Left ventricle myocardium inferior (tissue), 1 donor: ENCODE measurements around the gene GRAMD2A. TPM values are rescaled to one million over a fixed set of nuclear protein-coding genes. Genes with fewer than 3 reads are reported as not detected.
A peak's percentile ranks its signal among the peaks of the same experiment; 100 is the strongest.

Experiments used
- DNase-seq: peaks from one replicate; pipeline ENCODE4 v3.0.0-alpha.2; 2020
- H3K27ac ChIP-seq: fragments of 200-600 bp; replicated peaks from 2 replicates; pipeline ENCODE4 v1.8.0; 2021
- H3K27me3 ChIP-seq: fragments of 200-600 bp; 2 replicates; pipeline ENCODE4 v1.8.0; 2021; ENCODE audit warnings: low read depth
- H3K36me3 ChIP-seq: fragments of 200-600 bp; 2 replicates; pipeline ENCODE4 v1.8.0; 2021
- H3K4me1 ChIP-seq: fragments of 200-600 bp; 2 replicates; pipeline ENCODE4 v1.8.0; 2021
- H3K4me3 ChIP-seq: fragments of 200-600 bp; 2 replicates; pipeline ENCODE4 v1.8.0; 2021; ENCODE audit warnings: mild to moderate bottlenecking, moderate library complexity
- H3K9me3 ChIP-seq: fragments of 200-600 bp; replicated peaks from 2 replicates; pipeline ENCODE4 v1.8.0; 2021
- CTCF ChIP-seq: fragments of 200-600 bp; IDR thresholded peaks from 2 replicates; pipeline ENCODE4 v1.8.0; 2021; ENCODE audit warnings: antibody characterized with exemption, mild to moderate bottlenecking, borderline replicate concordance
- intact Hi-C: fragments of 100-400 bp; cut with micrococcal nuclease; formaldehyde crosslinking; loops from one replicate; pipeline ENCODE4 v1.11.0; 2022
- total RNA-seq: library from RNA; stranded (reverse); fragmentation: NEBNext Ultra II Directional; extraction: Animal tissue kit (Norgen Biotek cat#: 25700); gene quantifications from one replicate; pipeline ENCODE4 v1.2.1, GENCODE V29; 2021
- donor health status: DM: no; HTN: yes; CAD: no; lungs with severe emphysema.

GRAMD2A gene
- total RNA-seq, 1 donor from 2014 or later, result not detected

GRCh38 chr15:72202801-72203506 lies 5.4 kb upstream of the GRAMD2A start:
- no peaks in the 10 kb centered on the region for H3K9me3 ChIP-seq
- intact Hi-C loops, result no loop called here
- peaks cover 63% of the 10 kb centered on the region for H3K4me1 ChIP-seq
- H3K36me3 ChIP-seq, result peaks cover 94% of the 10 kb centered on the region
- H3K27ac ChIP-seq, result peak overlapping the region; percentile 85
- no peak for DNase-seq
- no peak overlapping the region for H3K4me3 ChIP-seq
- no peak for TF ChIP-seq CTCF
- no peaks in the 10 kb centered on the region for H3K27me3 ChIP-seq

GRCh38 chr15:72202302-72202701 lies 4.7 kb upstream of the GRAMD2A start:
- DNase-seq, result no peak
- Histone ChIP-seq H3K4me3 (no peak overlapping the region), H3K9me3 (no peaks in the 10 kb centered on the region), H3K27me3 (no peaks in the 10 kb centered on the region), H3K36me3 (peaks cover 88% of the 10 kb centered on the region), H3K27ac (peak overlapping the region; percentile 85), H3K4me1 (peaks cover 65% of the 10 kb centered on the region)
- intact Hi-C loops, result no loop called here
- TF ChIP-seq CTCF, result no peak

- peaks cover 73% of the 10 kb centered on the region for H3K4me1 ChIP-seq
- H3K27ac ChIP-seq, result peak overlapping the region; percentile 85
Observed at GRCh38 chr15:72201391-72201921, 3.9 kb upstream of the GRAMD2A start.

GRCh38 chr15:72200395-72201237 lies 3.0 kb upstream of the GRAMD2A start:
- Histone ChIP-seq H3K9me3 (no peaks in the 10 kb centered on the region), H3K36me3 (peaks cover 71% of the 10 kb centered on the region), H3K4me3 (no peak overlapping the region), H3K4me1 (peaks cover 69% of the 10 kb centered on the region), H3K27me3 (peaks cover 14% of the 10 kb centered on the region), H3K27ac (peak overlapping the region; percentile 85)
- DNase-seq, result no peak
- TF ChIP-seq CTCF, result no peak
- intact Hi-C loops, result no loop called here

More at GRCh38 chr15:72201391-72201921, 3.9 kb upstream of the GRAMD2A start:
- intact Hi-C loops, result no loop called here
- H3K27me3 ChIP-seq, result peaks cover 6% of the 10 kb centered on the region
- TF ChIP-seq CTCF, result no peak
- peaks cover 79% of the 10 kb centered on the region for H3K36me3 ChIP-seq
- DNase-seq, result no peak
- peak overlapping the region; percentile 1 for H3K4me3 ChIP-seq
- H3K9me3 ChIP-seq, result no peaks in the 10 kb centered on the region

GRCh38 chr15:72199721-72200212 lies 2.2 kb upstream of the GRAMD2A start:
- H3K4me1 ChIP-seq, result peaks cover 64% of the 10 kb centered on the region

More at GRCh38 chr15:72199721-72200212, 2.2 kb upstream of the GRAMD2A start:
- no peaks in the 10 kb centered on the region for H3K9me3 ChIP-seq
- peak; percentile 95 for TF ChIP-seq CTCF
- peak; percentile 76 for DNase-seq
- peaks cover 22% of the 10 kb centered on the region for H3K27me3 ChIP-seq
- H3K27ac ChIP-seq, result peak overlapping the region; percentile 85
- no peak overlapping the region for H3K4me3 ChIP-seq
- peaks cover 62% of the 10 kb centered on the region for H3K36me3 ChIP-seq
- intact Hi-C loops, result no loop called here
